ENCODE results near the gene MCM8. TPM values are rescaled to one million over a fixed set of nuclear protein-coding genes. Genes with fewer than 3 reads are reported as not detected.
A peak's percentile ranks its signal among the peaks of the same experiment; 100 is the strongest.

The MCM8 gene
- total and polyA plus RNA-seq, 2 experiments from 2014 or later = 10.6 to 30.4 TPM

DNA sequence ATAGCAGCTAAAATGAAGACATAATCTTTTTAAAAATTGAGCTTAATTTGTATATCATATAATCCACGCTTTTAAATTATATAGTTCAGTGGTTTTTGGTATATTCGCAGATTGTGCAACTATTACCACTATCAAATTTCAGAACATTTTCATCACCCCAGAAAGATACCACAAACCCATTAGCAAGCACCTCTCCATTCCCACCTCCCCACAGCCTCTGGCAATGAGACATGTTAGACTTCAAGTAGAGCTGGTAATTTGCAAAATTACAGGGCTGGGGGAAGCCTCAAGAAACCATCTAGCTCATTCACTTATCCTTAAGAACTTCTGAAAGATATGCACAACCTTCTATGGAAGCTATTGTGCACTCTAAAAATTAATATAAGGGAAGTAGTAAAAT is 37.3 kb upstream of the MCM8 start (continued):
- TF ChIP-seq, protein P1, sequence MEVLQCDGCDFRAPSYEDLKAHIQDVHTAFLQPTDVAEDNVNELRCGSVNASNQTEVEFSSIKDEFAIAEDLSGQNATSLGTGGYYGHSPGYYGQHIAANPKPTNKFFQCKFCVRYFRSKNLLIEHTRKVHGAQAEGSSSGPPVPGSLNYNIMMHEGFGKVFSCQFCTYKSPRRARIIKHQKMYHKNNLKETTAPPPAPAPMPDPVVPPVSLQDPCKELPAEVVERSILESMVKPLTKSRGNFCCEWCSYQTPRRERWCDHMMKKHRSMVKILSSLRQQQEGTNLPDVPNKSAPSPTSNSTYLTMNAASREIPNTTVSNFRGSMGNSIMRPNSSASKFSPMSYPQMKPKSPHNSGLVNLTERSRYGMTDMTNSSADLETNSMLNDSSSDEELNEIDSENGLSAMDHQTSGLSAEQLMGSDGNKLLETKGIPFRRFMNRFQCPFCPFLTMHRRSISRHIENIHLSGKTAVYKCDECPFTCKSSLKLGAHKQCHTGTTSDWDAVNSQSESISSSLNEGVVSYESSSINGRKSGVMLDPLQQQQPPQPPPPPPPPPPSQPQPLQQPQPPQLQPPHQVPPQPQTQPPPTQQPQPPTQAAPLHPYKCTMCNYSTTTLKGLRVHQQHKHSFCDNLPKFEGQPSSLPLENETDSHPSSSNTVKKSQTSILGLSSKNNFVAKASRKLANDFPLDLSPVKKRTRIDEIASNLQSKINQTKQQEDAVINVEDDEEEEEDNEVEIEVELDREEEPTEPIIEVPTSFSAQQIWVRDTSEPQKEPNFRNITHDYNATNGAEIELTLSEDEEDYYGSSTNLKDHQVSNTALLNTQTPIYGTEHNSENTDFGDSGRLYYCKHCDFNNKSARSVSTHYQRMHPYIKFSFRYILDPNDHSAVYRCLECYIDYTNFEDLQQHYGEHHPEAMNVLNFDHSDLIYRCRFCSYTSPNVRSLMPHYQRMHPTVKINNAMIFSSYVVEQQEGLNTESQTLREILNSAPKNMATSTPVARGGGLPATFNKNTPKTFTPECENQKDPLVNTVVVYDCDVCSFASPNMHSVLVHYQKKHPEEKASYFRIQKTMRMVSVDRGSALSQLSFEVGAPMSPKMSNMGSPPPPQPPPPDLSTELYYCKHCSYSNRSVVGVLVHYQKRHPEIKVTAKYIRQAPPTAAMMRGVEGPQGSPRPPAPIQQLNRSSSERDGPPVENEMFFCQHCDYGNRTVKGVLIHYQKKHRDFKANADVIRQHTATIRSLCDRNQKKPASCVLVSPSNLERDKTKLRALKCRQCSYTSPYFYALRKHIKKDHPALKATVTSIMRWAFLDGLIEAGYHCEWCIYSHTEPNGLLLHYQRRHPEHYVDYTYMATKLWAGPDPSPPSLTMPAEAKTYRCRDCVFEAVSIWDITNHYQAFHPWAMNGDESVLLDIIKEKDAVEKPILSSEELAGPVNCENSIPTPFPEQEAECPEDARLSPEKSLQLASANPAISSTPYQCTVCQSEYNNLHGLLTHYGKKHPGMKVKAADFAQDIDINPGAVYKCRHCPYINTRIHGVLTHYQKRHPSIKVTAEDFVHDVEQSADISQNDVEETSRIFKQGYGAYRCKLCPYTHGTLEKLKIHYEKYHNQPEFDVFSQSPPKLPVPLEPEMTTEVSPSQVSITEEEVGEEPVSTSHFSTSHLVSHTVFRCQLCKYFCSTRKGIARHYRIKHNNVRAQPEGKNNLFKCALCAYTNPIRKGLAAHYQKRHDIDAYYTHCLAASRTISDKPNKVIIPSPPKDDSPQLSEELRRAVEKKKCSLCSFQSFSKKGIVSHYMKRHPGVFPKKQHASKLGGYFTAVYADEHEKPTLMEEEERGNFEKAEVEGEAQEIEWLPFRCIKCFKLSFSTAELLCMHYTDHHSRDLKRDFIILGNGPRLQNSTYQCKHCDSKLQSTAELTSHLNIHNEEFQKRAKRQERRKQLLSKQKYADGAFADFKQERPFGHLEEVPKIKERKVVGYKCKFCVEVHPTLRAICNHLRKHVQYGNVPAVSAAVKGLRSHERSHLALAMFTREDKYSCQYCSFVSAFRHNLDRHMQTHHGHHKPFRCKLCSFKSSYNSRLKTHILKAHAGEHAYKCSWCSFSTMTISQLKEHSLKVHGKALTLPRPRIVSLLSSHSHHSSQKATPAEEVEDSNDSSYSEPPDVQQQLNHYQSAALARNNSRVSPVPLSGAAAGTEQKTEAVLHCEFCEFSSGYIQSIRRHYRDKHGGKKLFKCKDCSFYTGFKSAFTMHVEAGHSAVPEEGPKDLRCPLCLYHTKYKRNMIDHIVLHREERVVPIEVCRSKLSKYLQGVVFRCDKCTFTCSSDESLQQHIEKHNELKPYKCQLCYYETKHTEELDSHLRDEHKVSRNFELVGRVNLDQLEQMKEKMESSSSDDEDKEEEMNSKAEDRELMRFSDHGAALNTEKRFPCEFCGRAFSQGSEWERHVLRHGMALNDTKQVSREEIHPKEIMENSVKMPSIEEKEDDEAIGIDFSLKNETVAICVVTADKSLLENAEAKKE (CRISPR knock-in tag; IDR thresholded peaks at IDR 0.05) = no peak
- TF ChIP-seq POLR2AphosphoS5 (IDR thresholded peaks at IDR 0.05; ENCODE audit: low read depth) = no peak
- no peak for TF ChIP-seq NANOG (IDR thresholded peaks at IDR 0.05; ENCODE audit: borderline replicate concordance)
- no peak for TF ChIP-seq CREB1 (CRISPR knock-in tag; IDR thresholded peaks at IDR 0.05; ENCODE audit: low read depth)

DNA sequence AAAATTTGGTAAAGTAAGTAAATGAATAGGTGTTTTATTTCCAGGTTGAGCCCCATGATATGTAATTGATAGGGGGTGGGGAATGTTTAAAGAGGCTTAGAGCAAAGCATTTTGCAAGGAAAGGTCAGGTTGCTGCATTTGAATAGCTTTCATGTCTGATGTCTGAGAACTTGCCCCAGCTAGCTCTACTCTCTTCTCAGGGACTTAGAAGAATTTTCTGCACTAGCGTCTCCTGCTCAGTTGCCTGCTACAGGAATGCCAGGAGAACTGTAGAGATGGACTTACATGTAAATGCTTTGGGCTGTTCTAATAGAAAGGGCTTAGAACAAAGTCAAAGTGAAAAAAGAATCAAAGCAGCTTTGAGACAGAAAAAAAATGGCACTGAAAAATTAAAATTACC is 35.6 kb upstream of the MCM8 start:
- Histone ChIP-seq H3K27ac (ENCODE audit: low read depth) (no peak overlapping the region), H2AFZ (no peak overlapping the region), H3K36me3 (ENCODE audit: insufficient read depth) (no peaks in the 10 kb centered on the region), H3K9me2 (ENCODE audit: insufficient read depth) (no peaks in the 10 kb centered on the region), H3K4me3 (no peak overlapping the region), H3F3A (replicated peaks; ENCODE audit: low read depth) (0 out of 2 replicates have a peak, but pooled peaks cover 3% of the 10 kb centered on the region), H3K79me2 (replicated peaks; ENCODE audit: insufficient read depth) (no peaks in the 10 kb centered on the region), H3K27me3 (ENCODE audit: insufficient read depth) (peaks cover 8% of the 10 kb centered on the region; the same call in 1 of the 2 replicates), H4K20me1 (replicated peaks; ENCODE audit: insufficient read depth) (no peaks in the 10 kb centered on the region), H3K4me1 (ENCODE audit: insufficient read depth) (peaks cover 23% of the 10 kb centered on the region), H3K4me2 (no peak overlapping the region)
- no peak overlapping the region for H3K4me3 Mint-ChIP-seq
- H3K27ac Mint-ChIP-seq = no peak overlapping the region
- DNase-seq (ENCODE audit: low spot score) (peak; percentile 23), ATAC-seq (no peak)
- H3K9me3 Mint-ChIP-seq = no peaks in the 10 kb centered on the region
- no peak for TF ChIP-seq ZNF114 (CRISPR knock-in tag; IDR thresholded peaks at IDR 0.05)
- TF ChIP-seq, protein P1 (CRISPR knock-in tag; IDR thresholded peaks at IDR 0.05) = peak; percentile 67; the same call in 1 of the 2 replicates
- H3K4me1 Mint-ChIP-seq = peaks cover 35% of the 10 kb centered on the region
- H3K27me3 Mint-ChIP-seq (ENCODE audit: insufficient read depth, low read depth, poor library complexity) = peaks cover 8% of the 10 kb centered on the region
- H3K36me3 Mint-ChIP-seq (ENCODE audit: low read depth) = no peaks in the 10 kb centered on the region

Data from GM23338 (cell line).